Pancreas (tissue), 10 donors: ENCODE results near the gene MBD4. TPM values are rescaled to one million over a fixed set of nuclear protein-coding genes. Genes with fewer than 3 reads are reported as not detected.
A peak's percentile ranks its signal among the peaks of the same experiment; 100 is the strongest.

Experiments
- ATAC-seq, 4 donors: fragments of 200-7000 bp; cut with Tn5 transposase; one replicate each; pipeline versions ENCODE4 v1.8.0 to v1.9.1; 2020; ENCODE audit warnings: mild to moderate bottlenecking in 4 of 4, moderate library complexity in 4 of 4
- DNase-seq, 6 donors: peaks; one replicate each; pipeline ENCODE4 v3.0.0-alpha.2; 2020
- FAIRE-seq: peaks from 2 replicates; lab custom pipeline; 2012; peaks lifted over from hg19 to GRCh38; lab: Jason Lieb, UNC
- H3K27ac ChIP-seq, 4 donors: fragments of 200-600 bp; sonication (generic); 1 replicate in 3 of 4; 2 replicates in 1 of 4; pipeline versions ENCODE4 v1.5.0 to v1.8.0; 2020
- H3K27me3 ChIP-seq, 4 donors: fragments of 200-600 bp; one replicate each; pipeline ENCODE4 v1.8.0; 2021
- H3K36me3 ChIP-seq, 3 donors: fragments of 200-600 bp; sonication (generic) in 1 of 3; one replicate each; pipeline versions ENCODE4 v1.5.0 to v1.8.0; 2020 to 2021
- H3K4me1 ChIP-seq, 3 donors: fragments of 200-600 bp; one replicate each; pipeline ENCODE4 v1.8.0; 2021
- H3K4me3 ChIP-seq, 4 donors: fragments of 200-600 bp; sonication (generic) in 2 of 4; one replicate each; pipeline versions ENCODE4 v1.5.0 to v1.8.0; 2020 to 2021
- H3K9me3 ChIP-seq, 4 donors: fragments of 200-600 bp; one replicate each; pipeline ENCODE4 v1.8.0; 2021
- WGBS, 2 donors: extraction: QIAGEN DNeasy Blood & Tissue Kit; methylation state at CpG; one replicate each; pipeline ENCODE4 v1.1.7; 2013; 5-methylcytosine and 5-hydroxymethylcytosine counted together
- intact Hi-C, 3 donors: fragments of 100-400 bp; cut with DNase I; formaldehyde crosslinking; loops; one replicate each; pipeline versions ENCODE4 v1.11.1 to v1.14.2; 2022
- polyA plus RNA-seq, 2 donors: library from polyadenylated mRNA; stranded (reverse); fragments of 200-250 nt; gene quantifications; one replicate each; pipeline ENCODE4 v1.2.3, GENCODE V29; 2013
- total RNA-seq, 6 donors: library from RNA; stranded (reverse); fragmentation: NEBNext Ultra II Directional in 4 of 6; extraction: Animal tissue kit (Norgen Biotek cat#: 25700) in 4 of 6; gene quantifications; one replicate each; pipeline versions ENCODE4 v1.2.1 to v1.2.4, GENCODE V29; 2021 to 2023
- TF ChIP-seq, protein P1 (sequence below), 4 donors: fragments of 200-600 bp; sonication (generic) in 3 of 4; IDR thresholded peaks; one replicate each; pipeline versions ENCODE4 v1.5.0 to v1.8.0; 2021; ENCODE audit warnings: antibody characterized with exemption in 4 of 4
- donor health status: healthy with polysubstance abuse.
- donor health status: DM: no; HTN: no; CAD: no; lungs with moderate emphysema.
- donor health status: DM: no; HTN: no; CAD: no.
- donor health status: control.
- donor health status: control.
- donor health status: Bipolar disorder and iron deficiency.
- donor health status: DM: yes; HTN: yes; CAD: no.
- donor health status: DM: no; HTN: no; CAD: no.
- donor health status: DM: no; HTN: no; CAD: no.
- donor health status: DM: yes; HTN: yes; CAD: no.

MBD4 gene
- total and polyA plus RNA-seq, 8 donors: 8.4 to 19.7 (median 15.0) TPM

DNA sequence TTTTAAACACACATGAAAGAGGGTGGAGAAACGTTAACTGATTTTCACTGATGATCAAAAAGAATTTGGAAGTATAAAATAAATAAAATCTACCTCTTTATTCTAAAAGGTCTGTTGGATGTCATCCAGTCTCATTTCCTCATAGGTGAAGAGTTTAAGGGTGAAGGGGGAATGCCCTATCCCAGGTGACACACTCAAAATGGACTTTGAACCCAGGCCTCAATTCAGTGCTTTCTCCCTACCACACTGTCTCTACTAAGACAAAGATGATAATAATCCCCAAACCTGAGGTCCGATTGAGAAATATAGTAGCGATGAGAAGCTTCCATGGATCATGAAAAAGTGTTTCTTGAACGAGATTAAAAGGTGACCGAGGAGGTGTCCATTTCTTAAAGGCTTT, 6.2 kb downstream of the MBD4 start:
- no peak overlapping the region for H3K4me3 ChIP-seq
- TF ChIP-seq, protein P1, sequence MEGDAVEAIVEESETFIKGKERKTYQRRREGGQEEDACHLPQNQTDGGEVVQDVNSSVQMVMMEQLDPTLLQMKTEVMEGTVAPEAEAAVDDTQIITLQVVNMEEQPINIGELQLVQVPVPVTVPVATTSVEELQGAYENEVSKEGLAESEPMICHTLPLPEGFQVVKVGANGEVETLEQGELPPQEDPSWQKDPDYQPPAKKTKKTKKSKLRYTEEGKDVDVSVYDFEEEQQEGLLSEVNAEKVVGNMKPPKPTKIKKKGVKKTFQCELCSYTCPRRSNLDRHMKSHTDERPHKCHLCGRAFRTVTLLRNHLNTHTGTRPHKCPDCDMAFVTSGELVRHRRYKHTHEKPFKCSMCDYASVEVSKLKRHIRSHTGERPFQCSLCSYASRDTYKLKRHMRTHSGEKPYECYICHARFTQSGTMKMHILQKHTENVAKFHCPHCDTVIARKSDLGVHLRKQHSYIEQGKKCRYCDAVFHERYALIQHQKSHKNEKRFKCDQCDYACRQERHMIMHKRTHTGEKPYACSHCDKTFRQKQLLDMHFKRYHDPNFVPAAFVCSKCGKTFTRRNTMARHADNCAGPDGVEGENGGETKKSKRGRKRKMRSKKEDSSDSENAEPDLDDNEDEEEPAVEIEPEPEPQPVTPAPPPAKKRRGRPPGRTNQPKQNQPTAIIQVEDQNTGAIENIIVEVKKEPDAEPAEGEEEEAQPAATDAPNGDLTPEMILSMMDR (IDR thresholded peaks at IDR 0.05): no peak
- no peak for DNase-seq
- no peaks in the 10 kb centered on the region for H3K9me3 ChIP-seq
- ATAC-seq: no peak
- H3K4me1 ChIP-seq: peaks cover 10 to 45% (median 17%) of the 10 kb centered on the region in 3 donors
- no peak for FAIRE-seq
- no peaks in the 10 kb centered on the region for H3K27me3 ChIP-seq
- peaks cover 0 to 31% (median 14%) of the 10 kb centered on the region in 3 donors for H3K36me3 ChIP-seq
- 77 to 86% methylated on average over 5 of the region's 5 CpGs for WGBS, 2 donors
- no peak overlapping the region for H3K27ac ChIP-seq
- intact Hi-C loops: no loop called here

GRCh38 chr3:129432671-129433070, 7.1 kb downstream of the MBD4 start:
- intact Hi-C loops: no loop called here
- H3K36me3 ChIP-seq: peaks cover 0 to 31% (median 14%) of the 10 kb centered on the region in 3 donors
- peaks cover 10 to 40% (median 12%) of the 10 kb centered on the region in 3 donors for H3K4me1 ChIP-seq
- no peak overlapping the region for H3K27ac ChIP-seq
- ATAC-seq (no peak), DNase-seq (no peak), FAIRE-seq (no peak)
- no peaks in the 10 kb centered on the region for H3K9me3 ChIP-seq
- no peaks in the 10 kb centered on the region for H3K27me3 ChIP-seq
- TF ChIP-seq, protein P1 (IDR thresholded peaks at IDR 0.05): no peak
- no peak overlapping the region for H3K4me3 ChIP-seq

GRCh38 chr3:129432036-129432435, 7.7 kb downstream of the MBD4 start:
- FAIRE-seq (no peak), ATAC-seq (no peak), DNase-seq (no peak)
- WGBS, 2 donors: 93 to 96% methylated on average over 7 of the region's 7 CpGs
- no peaks in the 10 kb centered on the region for H3K27me3 ChIP-seq
- intact Hi-C loops: no loop called here
- no peak overlapping the region for H3K4me3 ChIP-seq
- H3K27ac ChIP-seq: no peak overlapping the region
- H3K4me1 ChIP-seq: peaks cover 10 to 37% (median 12%) of the 10 kb centered on the region in 3 donors
- H3K9me3 ChIP-seq: no peaks in the 10 kb centered on the region
- peaks cover 0 to 30% (median 14%) of the 10 kb centered on the region in 3 donors for H3K36me3 ChIP-seq
- TF ChIP-seq, protein P1 (IDR thresholded peaks at IDR 0.05): no peak

DNA sequence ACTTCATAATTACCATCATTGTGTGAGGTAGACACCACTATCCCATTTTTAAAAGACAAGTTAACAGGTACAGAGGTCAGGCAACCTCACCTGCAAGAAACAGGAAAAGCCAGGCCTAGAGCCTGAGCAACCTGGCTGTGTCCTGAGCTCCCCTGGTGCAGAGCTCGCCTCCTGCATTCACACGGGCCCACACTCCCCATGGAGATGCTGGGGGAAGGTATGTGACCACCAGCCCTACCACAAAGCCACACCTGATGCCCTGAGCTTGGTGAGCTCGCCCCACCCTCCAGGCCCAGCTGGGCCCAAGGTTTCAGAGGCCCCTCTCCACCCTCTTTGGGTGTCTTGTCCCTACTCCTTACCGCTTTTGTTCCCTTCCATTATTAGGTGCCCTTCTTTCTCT, 10.1 kb downstream of the MBD4 start:
- Histone ChIP-seq H3K4me1 (peaks cover 0 to 19% (median 6%) of the 10 kb centered on the region in 3 donors), H3K27me3 (no peaks in the 10 kb centered on the region), H3K36me3 (peaks cover 0 to 26% (median 14%) of the 10 kb centered on the region in 3 donors), H3K9me3 (no peaks in the 10 kb centered on the region), H3K4me3 (no peak overlapping the region), H3K27ac (peak overlapping the region in 2 of 4 donors; percentile 23 to 25)
- WGBS, 2 donors: 81 to 90% methylated on average over 4 of the region's 4 CpGs
- TF ChIP-seq, protein P1 (IDR thresholded peaks at IDR 0.05): no peak
- DNase-seq: no peak
- intact Hi-C loops: no loop called here
- ATAC-seq: peak in 1 of 4 donors; percentile 1
- FAIRE-seq: no peak

GRCh38 chr3:129429080-129429451, 10.7 kb downstream of the MBD4 start:
- ATAC-seq (peak in 3 of 4 donors; percentile 2 to 46 (median 2)), FAIRE-seq (no peak), DNase-seq (no peak)
- peaks cover 0 to 26% (median 14%) of the 10 kb centered on the region in 3 donors for H3K36me3 ChIP-seq
- H3K9me3 ChIP-seq: no peaks in the 10 kb centered on the region
- TF ChIP-seq, protein P1 (IDR thresholded peaks at IDR 0.05): no peak
- no peak overlapping the region for H3K4me3 ChIP-seq
- H3K4me1 ChIP-seq: peaks cover 0 to 15% (median 6%) of the 10 kb centered on the region in 3 donors
- no peaks in the 10 kb centered on the region for H3K27me3 ChIP-seq
- WGBS, 2 donors: 65 to 71% methylated on average over 3 of the region's 3 CpGs
- H3K27ac ChIP-seq: peak overlapping the region in 2 of 4 donors; percentile 25 to 66
- intact Hi-C loops: no loop called here
